HepG2 (cell line): ENCODE data around the gene SDR42E2. TPM values are rescaled to one million over a fixed set of nuclear protein-coding genes. Genes with fewer than 3 reads are reported as not detected.
A peak's percentile ranks its signal among the peaks of the same experiment; 100 is the strongest.

Experiments used
- ATM ChIP-seq: fragments of 450-650 bp; IDR thresholded peaks from 2 replicates; pipeline ENCODE4 v1.7.1; 2017; ENCODE audit warnings: mild to moderate bottlenecking, borderline replicate concordance
- GTF3A ChIP-seq: sonication (generic); formaldehyde crosslinking; conservative IDR thresholded peaks from 2 replicates; pipeline ENCODE4 v1.4.0; 2020; ENCODE audit warnings: mild to moderate bottlenecking, missing genetic modification reagents
- KDM4B ChIP-seq: sonication (generic); formaldehyde crosslinking; IDR thresholded peaks from 2 replicates; pipeline ENCODE4 v1.4.0; 2020; ENCODE audit warnings: missing genetic modification reagents
- POLR2AphosphoS2 ChIP-seq: IDR thresholded peaks from 2 replicates; pipeline ENCODE4 v1.6.1; 2011; ENCODE audit warnings: low read depth, low read length, improper control_type of control experiment
- RARA ChIP-seq: IDR thresholded peaks from 2 replicates; pipeline ENCODE4 v1.6.1; 2016; ENCODE audit warnings: missing genetic modification reagents, missing compliant biosample characterization
- RBM39 ChIP-seq: fragments of 200-400 bp; formaldehyde crosslinking; IDR thresholded peaks from one replicate; pipeline ENCODE4 v1.6.1; 2018; ENCODE audit warnings: antibody characterized with exemption, mild to moderate bottlenecking, low read depth, low read length; ENCODE audit not compliant: poor library complexity, severe bottlenecking
- SRSF4 ChIP-seq: fragments of 200-400 bp; formaldehyde crosslinking; IDR thresholded peaks from one replicate; pipeline ENCODE4 v1.6.1; 2018; ENCODE audit warnings: mild to moderate bottlenecking, low read depth, low read length, moderate library complexity; ENCODE audit not compliant: poor library complexity, severe bottlenecking
- TEAD3 ChIP-seq: optimal IDR thresholded peaks from 2 replicates; pipeline ENCODE3; 2016; ENCODE audit warnings: borderline replicate concordance
- ZIK1 ChIP-seq: sonication (generic); formaldehyde crosslinking; IDR thresholded peaks from 2 replicates; pipeline ENCODE4 v1.5.0; 2020; ENCODE audit warnings: mild to moderate bottlenecking, low read depth, missing genetic modification reagents, borderline replicate concordance
- ZNF234 ChIP-seq: sonication (generic); formaldehyde crosslinking; conservative IDR thresholded peaks from 2 replicates; pipeline ENCODE4 v1.5.1; 2020; ENCODE audit warnings: mild to moderate bottlenecking, missing genetic modification reagents
- ZNF335 ChIP-seq: sonication (generic); formaldehyde crosslinking; IDR thresholded peaks from 2 replicates; pipeline ENCODE4 v1.4.0; 2020; ENCODE audit warnings: missing genetic modification reagents
- ZNF383 ChIP-seq: sonication (generic); formaldehyde crosslinking; IDR thresholded peaks from 2 replicates; pipeline ENCODE4 v1.4.0; 2020; ENCODE audit warnings: missing genetic modification reagents, mild to moderate bottlenecking, borderline replicate concordance
- ZNF430 ChIP-seq: sonication (generic); formaldehyde crosslinking; IDR thresholded peaks from 2 replicates; pipeline ENCODE4 v1.9.0; 2021; ENCODE audit warnings: mild to moderate bottlenecking, missing genetic modification reagents
- ZNF768 ChIP-seq: sonication (generic); formaldehyde crosslinking; IDR thresholded peaks from 2 replicates; pipeline ENCODE4 v1.4.0; 2020; ENCODE audit warnings: missing genetic modification reagents
- ZNF878 ChIP-seq: sonication (generic); formaldehyde crosslinking; IDR thresholded peaks from 2 replicates; pipeline ENCODE4 v1.8.1; 2023; ENCODE audit warnings: mild to moderate bottlenecking, missing genetic modification reagents, moderate library complexity
- polyA plus RNA-seq, 8 experiments: library from polyadenylated mRNA; depleted of rRNA in 3 of 8; stranded (reverse) in 7 of 8; unstranded in 1 of 8; fragments of >200 nt; fragmentation: Illumina TruSeq in 4 of 8; extraction: Trizol in 4 of 8; gene quantifications; 2 replicates each; pipeline versions ENCODE4 v1.2.1 to v1.2.3, GENCODE V29; 2011 to 2016; ENCODE audit warnings: low read depth in 4 of 8, missing spikeins in 1 of 8, mixed read lengths in 1 of 8; ENCODE audit not compliant: insufficient read depth in 1 of 8
- total RNA-seq, 5 experiments: library from RNA; depleted of rRNA; stranded (reverse); fragments of >200 nt; fragmentation: Illumina TruSeq; extraction: Trizol; gene quantifications; 2 replicates each; pipeline ENCODE4 v1.2.3, GENCODE V29; 2016; ENCODE audit warnings: low read depth in 1 of 5
- TF ChIP-seq, protein P1 (sequence below): sonication (generic); formaldehyde crosslinking; IDR thresholded peaks from 2 replicates; pipeline ENCODE4 v1.5.1; 2020; ENCODE audit warnings: missing genetic modification reagents, mild to moderate bottlenecking, borderline replicate concordance
- TF ChIP-seq, protein P2 (sequence below): sonication (generic); formaldehyde crosslinking; conservative IDR thresholded peaks from 2 replicates; pipeline ENCODE4 v1.4.0; 2020; ENCODE audit warnings: missing genetic modification reagents
- TF ChIP-seq, protein P3 (sequence below): sonication (generic); formaldehyde crosslinking; IDR thresholded peaks from 2 replicates; pipeline ENCODE4 v1.4.0; 2020; ENCODE audit warnings: missing genetic modification reagents, mild to moderate bottlenecking, borderline replicate concordance
- TF ChIP-seq, protein P4 (sequence below): sonication (generic); formaldehyde crosslinking; IDR thresholded peaks from 2 replicates; pipeline ENCODE4 v1.5.0; 2020; ENCODE audit warnings: mild to moderate bottlenecking, missing genetic modification reagents, borderline replicate concordance

Gene SDR42E2
- total and polyA plus RNA-seq, 2 of the 13 experiments (the other 11 are each of a cell fraction or from before 2014, with no cell fraction given): 0.05 to 0.11 TPM

DNA sequence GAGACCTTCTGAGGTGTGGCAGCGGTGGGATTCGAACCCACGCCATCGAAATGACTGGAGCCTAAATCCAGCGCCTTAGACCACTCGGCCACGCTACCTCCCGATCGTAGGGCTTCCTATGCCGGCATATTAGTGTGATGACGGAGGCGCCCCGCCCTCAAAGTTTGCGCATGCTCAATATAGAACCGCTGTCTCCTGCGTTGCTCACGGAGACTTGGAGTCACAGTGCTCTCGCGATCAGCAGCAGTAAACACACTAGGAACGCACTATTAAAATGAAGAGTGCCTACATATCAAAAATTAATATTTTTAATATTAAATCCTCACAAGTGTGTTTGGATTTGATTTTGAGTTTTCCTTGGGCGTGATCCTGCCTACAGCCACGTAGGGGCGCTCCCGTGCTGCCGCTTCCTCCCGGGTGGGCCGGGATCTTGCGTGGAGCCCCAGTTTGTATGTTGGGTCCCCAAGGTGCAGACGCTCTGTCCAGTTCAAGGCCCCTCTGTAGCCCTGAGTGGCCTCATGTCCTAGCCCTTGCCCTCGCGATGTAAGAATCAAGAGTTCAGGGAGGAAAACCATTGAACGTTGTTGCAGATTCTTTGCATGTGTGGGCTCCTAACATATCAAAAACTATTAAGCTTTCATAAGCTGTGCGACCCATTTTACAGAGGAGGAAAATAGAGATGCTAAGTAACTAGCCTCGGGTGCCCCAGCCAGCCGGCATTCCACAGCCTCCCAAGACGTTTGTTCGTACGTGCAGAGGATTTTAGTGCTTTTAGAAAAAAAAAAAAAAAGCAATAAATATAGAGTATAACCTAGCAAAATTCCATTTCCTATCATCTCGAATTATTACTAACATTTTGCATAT, 33.6 kb downstream of the SDR42E2 start (continued):
- TF ChIP-seq RBM39: peak; percentile 42
- peak; percentile 45; the same call in 1 of the 2 replicates for TF ChIP-seq ZNF768 (CRISPR knock-in tag)
- TF ChIP-seq ATM: no peak
- TF ChIP-seq, protein P1, sequence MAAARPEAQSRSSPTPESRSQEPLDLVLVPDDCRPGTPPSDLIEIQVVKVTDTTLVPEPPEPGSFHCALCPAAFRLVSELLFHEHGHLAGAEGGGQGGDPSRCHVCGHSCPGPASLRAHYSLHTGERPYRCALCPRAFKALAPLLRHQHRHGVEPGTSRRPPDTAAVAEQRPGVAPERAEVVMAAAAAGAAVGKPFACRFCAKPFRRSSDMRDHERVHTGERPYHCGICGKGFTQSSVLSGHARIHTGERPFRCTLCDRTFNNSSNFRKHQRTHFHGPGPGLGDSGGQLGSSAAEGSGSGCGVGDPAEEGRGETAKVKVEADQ (CRISPR knock-in tag): peak; percentile 75; the same call in 1 of the 2 replicates
- TF ChIP-seq ZNF234: no peak; the same call in 1 of the 2 replicates
- peak; percentile 97 for TF ChIP-seq ZNF383 (CRISPR knock-in tag)
- TF ChIP-seq SRSF4: no peak
- TF ChIP-seq ZNF430: peak; percentile 83
- no peak for TF ChIP-seq GTF3A (CRISPR knock-in tag)
- TF ChIP-seq ZIK1 (CRISPR knock-in tag): no peak
- TF ChIP-seq, protein P2, sequence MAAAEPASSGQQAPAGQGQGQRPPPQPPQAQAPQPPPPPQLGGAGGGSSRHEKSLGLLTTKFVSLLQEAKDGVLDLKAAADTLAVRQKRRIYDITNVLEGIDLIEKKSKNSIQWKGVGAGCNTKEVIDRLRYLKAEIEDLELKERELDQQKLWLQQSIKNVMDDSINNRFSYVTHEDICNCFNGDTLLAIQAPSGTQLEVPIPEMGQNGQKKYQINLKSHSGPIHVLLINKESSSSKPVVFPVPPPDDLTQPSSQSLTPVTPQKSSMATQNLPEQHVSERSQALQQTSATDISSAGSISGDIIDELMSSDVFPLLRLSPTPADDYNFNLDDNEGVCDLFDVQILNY (CRISPR knock-in tag): no peak
- peak; percentile 59 for TF ChIP-seq TEAD3
- TF ChIP-seq, protein P3, sequence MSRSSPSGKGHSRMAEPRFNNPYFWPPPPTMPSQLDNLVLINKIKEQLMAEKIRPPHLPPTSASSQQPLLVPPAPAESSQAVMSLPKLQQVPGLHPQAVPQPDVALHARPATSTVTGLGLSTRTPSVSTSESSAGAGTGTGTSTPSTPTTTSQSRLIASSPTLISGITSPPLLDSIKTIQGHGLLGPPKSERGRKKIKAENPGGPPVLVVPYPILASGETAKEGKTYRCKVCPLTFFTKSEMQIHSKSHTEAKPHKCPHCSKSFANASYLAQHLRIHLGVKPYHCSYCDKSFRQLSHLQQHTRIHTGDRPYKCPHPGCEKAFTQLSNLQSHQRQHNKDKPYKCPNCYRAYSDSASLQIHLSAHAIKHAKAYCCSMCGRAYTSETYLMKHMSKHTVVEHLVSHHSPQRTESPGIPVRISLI (CRISPR knock-in tag): no peak
- no peak; the same call in 1 of the 2 replicates for TF ChIP-seq KDM4B (CRISPR knock-in tag)
- peak; percentile 98 for TF ChIP-seq ZNF878 (CRISPR knock-in tag)
- TF ChIP-seq, protein P4, sequence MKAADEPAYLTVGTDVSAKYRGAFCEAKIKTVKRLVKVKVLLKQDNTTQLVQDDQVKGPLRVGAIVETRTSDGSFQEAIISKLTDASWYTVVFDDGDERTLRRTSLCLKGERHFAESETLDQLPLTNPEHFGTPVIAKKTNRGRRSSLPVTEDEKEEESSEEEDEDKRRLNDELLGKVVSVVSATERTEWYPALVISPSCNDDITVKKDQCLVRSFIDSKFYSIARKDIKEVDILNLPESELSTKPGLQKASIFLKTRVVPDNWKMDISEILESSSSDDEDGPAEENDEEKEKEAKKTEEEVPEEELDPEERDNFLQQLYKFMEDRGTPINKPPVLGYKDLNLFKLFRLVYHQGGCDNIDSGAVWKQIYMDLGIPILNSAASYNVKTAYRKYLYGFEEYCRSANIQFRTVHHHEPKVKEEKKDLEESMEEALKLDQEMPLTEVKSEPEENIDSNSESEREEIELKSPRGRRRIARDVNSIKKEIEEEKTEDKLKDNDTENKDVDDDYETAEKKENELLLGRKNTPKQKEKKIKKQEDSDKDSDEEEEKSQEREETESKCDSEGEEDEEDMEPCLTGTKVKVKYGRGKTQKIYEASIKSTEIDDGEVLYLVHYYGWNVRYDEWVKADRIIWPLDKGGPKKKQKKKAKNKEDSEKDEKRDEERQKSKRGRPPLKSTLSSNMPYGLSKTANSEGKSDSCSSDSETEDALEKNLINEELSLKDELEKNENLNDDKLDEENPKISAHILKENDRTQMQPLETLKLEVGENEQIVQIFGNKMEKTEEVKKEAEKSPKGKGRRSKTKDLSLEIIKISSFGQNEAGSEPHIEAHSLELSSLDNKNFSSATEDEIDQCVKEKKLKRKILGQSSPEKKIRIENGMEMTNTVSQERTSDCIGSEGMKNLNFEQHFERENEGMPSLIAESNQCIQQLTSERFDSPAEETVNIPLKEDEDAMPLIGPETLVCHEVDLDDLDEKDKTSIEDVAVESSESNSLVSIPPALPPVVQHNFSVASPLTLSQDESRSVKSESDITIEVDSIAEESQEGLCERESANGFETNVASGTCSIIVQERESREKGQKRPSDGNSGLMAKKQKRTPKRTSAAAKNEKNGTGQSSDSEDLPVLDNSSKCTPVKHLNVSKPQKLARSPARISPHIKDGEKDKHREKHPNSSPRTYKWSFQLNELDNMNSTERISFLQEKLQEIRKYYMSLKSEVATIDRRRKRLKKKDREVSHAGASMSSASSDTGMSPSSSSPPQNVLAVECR: peak; percentile 80; the same call in 1 of the 2 replicates
- no peak for TF ChIP-seq POLR2AphosphoS2
- 0 out of 2 replicates have a peak, but pooled peaks have one; percentile 44 for TF ChIP-seq RARA (CRISPR knock-in tag)
- peak; percentile 90 for TF ChIP-seq ZNF335 (CRISPR knock-in tag)
